HEK293T (cell line): ENCODE data around the gene ASPHD1.
A peak's percentile ranks its signal among the peaks of the same experiment; 100 is the strongest.
"Not testable (repeated sequence)": the region's sequence is repeated elsewhere in the genome, so short reads cannot be mapped to it uniquely, and the experiment has no call there.

Experiments used
- CTCF ChIA-PET: fragments of 350-600 bp; formaldehyde crosslinking; extraction: SDS; loops from one replicate; lab custom pipeline; 2021; ENCODE audit warnings: antibody characterized with exemption, inconsistent platforms; lab: Yijun Ruan, JAX
- POLR2A ChIA-PET: fragments of 350-600 bp; formaldehyde crosslinking; extraction: SDS; loops from one replicate; lab custom pipeline; 2020; ENCODE audit warnings: antibody characterized with exemption, inconsistent platforms; lab: Yijun Ruan, JAX
- DNase-seq: peaks from one replicate; pipeline ENCODE4 v3.0.0; 2012; ENCODE audit warnings: mixed read lengths; ENCODE audit errors: extremely low spot score
- ARNT ChIP-seq: fragments of 450-650 bp; IDR thresholded peaks from 2 replicates; pipeline ENCODE4 v1.6.1; 2017; ENCODE audit warnings: mild to moderate bottlenecking
- BHLHE40 ChIP-seq: fragments of 450-650 bp; IDR thresholded peaks from 2 replicates; pipeline ENCODE4 v1.6.1; 2016; ENCODE audit warnings: mild to moderate bottlenecking, moderate library complexity, borderline replicate concordance
- CTBP1 ChIP-seq: fragments of 450-650 bp; IDR thresholded peaks from 2 replicates; pipeline ENCODE4 v1.6.1; 2016; ENCODE audit warnings: borderline replicate concordance
- ELF4 ChIP-seq: fragments of 450-650 bp; IDR thresholded peaks from 2 replicates; pipeline ENCODE4 v1.6.1; 2017; ENCODE audit warnings: antibody characterized with exemption
- FOXA1 ChIP-seq: fragments of 450-650 bp; IDR thresholded peaks from 2 replicates; pipeline ENCODE4 v1.6.1; 2016; ENCODE audit warnings: mild to moderate bottlenecking
- FOXK2 ChIP-seq: fragments of 450-650 bp; IDR thresholded peaks from 2 replicates; pipeline ENCODE4 v1.6.1; 2016; ENCODE audit warnings: mild to moderate bottlenecking
- FOXM1 ChIP-seq: fragments of 450-650 bp; IDR thresholded peaks from 2 replicates; pipeline ENCODE4 v1.6.1; 2017; ENCODE audit warnings: mild to moderate bottlenecking, borderline replicate concordance
- HDGF ChIP-seq: fragments of 450-650 bp; IDR thresholded peaks from 2 replicates; pipeline ENCODE4 v1.6.1; 2017; ENCODE audit warnings: antibody characterized with exemption, borderline replicate concordance
- L3MBTL2 ChIP-seq: fragments of 450-650 bp; conservative IDR thresholded peaks from 2 replicates; pipeline ENCODE4 v1.6.1; 2016; ENCODE audit warnings: mild to moderate bottlenecking
- LEF1 ChIP-seq: fragments of 450-650 bp; IDR thresholded peaks from 2 replicates; pipeline ENCODE4 v1.6.1; 2017; ENCODE audit warnings: mild to moderate bottlenecking, borderline replicate concordance
- NFRKB ChIP-seq: fragments of 450-650 bp; IDR thresholded peaks from 2 replicates; pipeline ENCODE4 v1.6.1; 2016; ENCODE audit warnings: mild to moderate bottlenecking, moderate library complexity
- SP1 ChIP-seq: fragments of 450-650 bp; IDR thresholded peaks from 2 replicates; pipeline ENCODE4 v1.6.1; 2017
- SUZ12 ChIP-seq: fragments of 450-650 bp; IDR thresholded peaks from 2 replicates; pipeline ENCODE4 v1.6.1; 2016; ENCODE audit warnings: mild to moderate bottlenecking
- TARDBP ChIP-seq: fragments of 450-650 bp; IDR thresholded peaks from 2 replicates; pipeline ENCODE4 v1.6.1; 2016
- ZNF384 ChIP-seq: fragments of 450-650 bp; IDR thresholded peaks from 2 replicates; pipeline ENCODE4 v1.6.1; 2016
- TF ChIP-seq, protein P1 (sequence below): fragments of 450-650 bp; IDR thresholded peaks from 2 replicates; pipeline ENCODE4 v1.6.1; 2016

The ASPHD1 gene

GRCh38 chr16:29925781-29926710 is 25.8 kb downstream of the ASPHD1 start, which contains the start of gene KCTD13:
KCTD13 (minus strand) TSS chr16:29926226; CDS start chr16:29926033, 193 bp downstream.
- ChIA-PET POLR2A (interaction anchor here (0.7 to 5.0 kb wide), 32 partner anchors 9 to 166 kb away, joined by 3 to 76 read pairs (median 8); partner anchors contain the start of genes ASPHD1, CDIPT, HIRIP3 and INO80E), CTCF (interaction anchor here (0.6 to 1.8 kb wide), 7 partner anchors 10 to 226 kb away, joined by 3 to 5 read pairs (median 3); partner anchors contain the start of gene TMEM219)
- peak; percentile 100 for DNase-seq
- TF ChIP-seq LEF1 (no peak), L3MBTL2 (peak; percentile 97), ELF4 (peak; percentile 40)

DNA sequence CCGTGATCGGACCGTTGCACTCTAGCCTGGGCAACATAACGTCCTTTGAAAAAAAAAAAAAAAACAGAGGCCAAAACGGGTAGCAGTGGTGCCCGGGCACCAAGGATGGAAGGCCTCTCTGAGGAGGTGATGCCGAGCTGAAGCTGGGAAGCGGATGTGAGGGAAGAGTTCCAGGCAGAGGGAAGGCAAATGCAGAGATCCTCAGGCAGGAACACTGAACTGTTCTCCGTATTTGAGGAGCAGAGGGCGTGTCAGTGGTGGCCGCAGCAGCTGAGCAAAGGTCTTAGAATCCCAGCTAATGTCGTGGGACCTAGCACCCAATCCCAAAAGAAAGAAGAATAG is 26.4 kb downstream of the ASPHD1 start:
- ChIA-PET CTCF (interaction anchor here (0.8 to 1.8 kb wide), 6 partner anchors 11 to 226 kb away, joined by 3 to 5 read pairs (median 3); no protein-coding TSS in a partner anchor), POLR2A (interaction anchor here (0.8 to 5.0 kb wide), 31 partner anchors 9 to 165 kb away, joined by 3 to 76 read pairs (median 8); partner anchors contain the start of genes ASPHD1, CDIPT, HIRIP3 and INO80E)
- DNase-seq = peak; percentile 51
- no peak for TF ChIP-seq FOXA1
- TF ChIP-seq L3MBTL2 = no peak
- TF ChIP-seq FOXK2 = no peak
- peak; percentile 48; the same call in 1 of the 2 replicates for TF ChIP-seq ZNF384

DNA sequence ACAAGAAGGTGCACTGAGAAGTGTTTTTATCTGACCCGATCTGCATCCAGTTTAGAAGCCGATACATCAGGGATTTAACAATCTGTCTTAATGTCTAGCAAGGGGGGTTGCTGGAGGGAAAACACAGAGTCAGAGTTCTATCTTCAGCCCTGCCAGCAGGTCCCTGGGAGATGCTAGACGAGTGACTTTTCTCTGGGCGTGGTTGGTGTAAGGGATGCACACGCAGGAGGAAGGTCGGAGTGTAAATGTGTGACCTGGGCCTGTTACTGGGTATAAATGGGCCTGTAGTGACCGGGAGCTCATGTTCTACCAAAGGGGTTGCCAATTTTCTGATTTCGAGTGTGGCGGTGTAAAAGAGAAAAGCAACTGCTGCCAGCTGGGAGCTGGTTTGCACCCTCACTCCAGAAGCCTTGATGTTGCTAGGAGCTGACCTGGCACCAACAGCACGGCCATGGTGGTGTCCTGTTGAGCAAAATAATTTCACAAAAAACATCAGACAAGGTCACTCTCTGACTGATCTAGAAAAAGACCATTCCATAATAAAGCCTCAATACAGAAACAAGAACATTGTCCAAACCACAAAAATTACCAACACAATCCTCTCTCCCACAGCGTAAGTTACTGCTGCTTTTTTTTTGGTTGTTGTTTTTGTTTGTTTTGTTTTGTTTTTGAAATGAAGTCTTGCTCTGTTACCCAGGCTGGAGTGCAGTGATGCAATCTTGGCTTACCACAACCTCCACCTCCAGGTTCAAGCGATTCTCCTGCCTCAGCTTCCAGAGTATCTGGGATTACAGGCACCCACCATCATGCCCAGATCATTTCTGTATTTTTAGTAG is 27.0 kb downstream of the ASPHD1 start:
- ChIA-PET POLR2A (interaction anchor here (1.2 to 5.0 kb wide), 27 partner anchors 9 to 121 kb away, joined by 3 to 76 read pairs (median 8); partner anchors contain the start of genes ASPHD1, CDIPT, HIRIP3 and INO80E), CTCF (interaction anchor here (1.1 to 2.1 kb wide), 4 partner anchors 11 to 110 kb away, joined by 3 to 5 read pairs (median 4); no protein-coding TSS in a partner anchor)
- no peak for DNase-seq
- TF ChIP-seq L3MBTL2 (no peak), HDGF (no peak), ELF4 (no peak), FOXA1 (no peak), FOXK2 (no peak), SP1 (no peak), TARDBP (no peak), ARNT (no peak), ZNF384 (no peak), BHLHE40 (no peak), CTBP1 (no peak), FOXM1 (no peak), SUZ12 (no peak), LEF1 (no peak), NFRKB (no peak)
- TF ChIP-seq, protein P1, sequence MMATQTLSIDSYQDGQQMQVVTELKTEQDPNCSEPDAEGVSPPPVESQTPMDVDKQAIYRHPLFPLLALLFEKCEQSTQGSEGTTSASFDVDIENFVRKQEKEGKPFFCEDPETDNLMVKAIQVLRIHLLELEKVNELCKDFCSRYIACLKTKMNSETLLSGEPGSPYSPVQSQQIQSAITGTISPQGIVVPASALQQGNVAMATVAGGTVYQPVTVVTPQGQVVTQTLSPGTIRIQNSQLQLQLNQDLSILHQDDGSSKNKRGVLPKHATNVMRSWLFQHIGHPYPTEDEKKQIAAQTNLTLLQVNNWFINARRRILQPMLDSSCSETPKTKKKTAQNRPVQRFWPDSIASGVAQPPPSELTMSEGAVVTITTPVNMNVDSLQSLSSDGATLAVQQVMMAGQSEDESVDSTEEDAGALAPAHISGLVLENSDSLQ = no peak

DNA sequence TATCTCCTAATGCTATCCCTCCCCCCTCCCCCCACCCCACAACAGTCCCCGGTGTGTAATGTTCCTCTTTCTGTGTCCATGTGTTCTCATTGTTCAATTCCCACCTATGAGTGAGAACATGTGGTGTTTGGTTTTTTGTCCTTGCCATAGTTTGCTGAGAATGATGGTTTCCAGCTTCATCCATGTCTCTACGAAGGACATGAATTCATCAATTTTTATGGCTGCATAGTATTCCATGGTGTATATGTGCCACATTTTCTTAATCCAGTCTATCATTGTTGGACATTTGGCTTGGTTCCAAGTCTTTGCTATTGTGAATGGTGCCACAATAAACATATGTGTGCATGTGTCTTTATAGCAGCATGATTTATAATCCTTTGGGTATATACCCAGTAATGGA is 31.5 kb downstream of the ASPHD1 start:
- DNase-seq, POLR2A ChIA-PET, CTCF ChIA-PET: not testable (repeated sequence)

- ChIA-PET POLR2A (interaction anchor here (1.1 to 6.8 kb wide), 2 partner anchors 14 to 49 kb away, joined by 3 to 76 read pairs; partner anchors contain the start of gene KCTD13), CTCF (no interaction called here)
- TF ChIP-seq FOXA1 = no peak
- TF ChIP-seq ELF4 = no peak
- TF ChIP-seq FOXK2 = no peak
- no peak for TF ChIP-seq BHLHE40
- no peak for TF ChIP-seq NFRKB
- TF ChIP-seq, protein P1 = no peak
- no peak for TF ChIP-seq SUZ12
- TF ChIP-seq ZNF384 = no peak
- TF ChIP-seq HDGF = no peak
- TF ChIP-seq LEF1 = no peak
- DNase-seq = no peak
Observed at GRCh38 chr16:29940656-29941055, 40.4 kb downstream of the ASPHD1 start.
